ENCODE measurements around the gene CSAG1.
"Not testable (repeated sequence)": the region's sequence is repeated elsewhere in the genome, so short reads cannot be mapped to it uniquely, and the experiment has no call there.

Gene CSAG1, protein sequence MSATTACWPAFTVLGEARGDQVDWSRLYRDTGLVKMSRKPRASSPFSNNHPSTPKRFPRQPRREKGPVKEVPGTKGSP

DNA sequence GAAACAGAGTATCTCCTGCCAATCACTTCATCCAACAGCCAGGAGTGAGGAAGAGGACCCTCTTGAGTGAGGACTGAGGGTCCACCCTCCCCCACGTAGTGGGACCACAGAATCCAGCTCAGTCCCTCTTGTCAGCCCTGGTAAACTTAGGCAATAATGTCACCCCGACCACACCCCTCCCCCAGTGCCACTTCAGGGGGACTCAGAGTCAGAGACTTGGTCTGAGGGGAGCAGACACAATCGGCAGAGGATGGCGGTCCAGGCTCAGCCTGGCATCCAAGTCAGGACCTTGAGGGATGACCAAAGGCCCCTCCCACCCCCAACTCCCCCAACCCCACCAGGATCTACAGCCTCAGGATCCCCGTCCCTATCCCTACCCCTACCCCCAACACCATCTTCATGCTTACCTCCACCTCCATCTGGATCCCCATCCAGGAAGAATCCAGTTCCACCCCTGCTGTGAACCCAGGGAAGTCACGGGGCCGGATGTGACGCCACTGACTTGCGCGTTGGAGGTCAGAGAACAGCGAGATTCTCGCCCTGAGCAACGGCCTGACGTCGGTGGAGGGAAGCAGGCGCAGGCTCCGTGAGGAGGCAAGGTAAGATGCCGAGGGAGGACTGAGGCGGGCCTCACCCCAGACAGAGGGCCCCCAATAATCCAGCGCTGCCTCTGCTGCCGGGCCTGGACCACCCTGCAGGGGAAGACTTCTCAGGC, at the start of gene CSAG1, which contains the start of gene MAGEA12:
TSS of gene CSAG1 (minus strand) at position 461 of the 715 bp plus-strand sequence. CDS start 1,261 bp downstream, outside the sequence.
TSS of gene MAGEA12 (plus strand) at position 497 of the 715 bp plus-strand sequence. CDS start 2,405 bp downstream, outside the sequence.
- no peak for DNase-seq

GRCh38 chrX:152769549-152770289, 36.2 kb upstream of the CSAG1 start, which contains the start of gene MAGEA6:
Gene MAGEA6 (minus strand): TSS chrX:152769689. CDS start chrX:152767650, 2,039 bp downstream.
- DNase-seq = not testable (repeated sequence)

- DNase-seq = not testable (repeated sequence)
Measured at GRCh38 chrX:152766562-152766961, 33.0 kb upstream of the CSAG1 start.

DNA sequence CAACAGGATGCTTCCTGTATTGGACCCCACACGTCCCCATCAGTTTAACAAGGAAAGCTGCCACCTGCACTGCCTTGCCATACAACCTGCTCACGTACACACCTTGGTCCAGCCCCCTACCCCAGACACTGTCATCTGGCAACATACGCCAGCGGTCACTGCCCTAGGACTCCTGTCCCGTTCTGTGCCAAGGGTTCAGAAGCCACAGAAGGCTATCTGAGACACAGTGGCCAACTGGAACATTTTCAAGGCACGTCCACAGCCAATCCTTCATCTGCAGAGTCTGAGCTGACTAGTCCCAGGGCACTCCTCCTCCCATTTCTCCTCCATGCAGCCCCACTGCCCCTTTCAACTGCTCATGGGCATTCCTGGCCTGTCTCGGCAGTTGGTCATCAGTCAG, 28.1 kb upstream of the CSAG1 start:
- DNase-seq = not testable (repeated sequence)

DNA sequence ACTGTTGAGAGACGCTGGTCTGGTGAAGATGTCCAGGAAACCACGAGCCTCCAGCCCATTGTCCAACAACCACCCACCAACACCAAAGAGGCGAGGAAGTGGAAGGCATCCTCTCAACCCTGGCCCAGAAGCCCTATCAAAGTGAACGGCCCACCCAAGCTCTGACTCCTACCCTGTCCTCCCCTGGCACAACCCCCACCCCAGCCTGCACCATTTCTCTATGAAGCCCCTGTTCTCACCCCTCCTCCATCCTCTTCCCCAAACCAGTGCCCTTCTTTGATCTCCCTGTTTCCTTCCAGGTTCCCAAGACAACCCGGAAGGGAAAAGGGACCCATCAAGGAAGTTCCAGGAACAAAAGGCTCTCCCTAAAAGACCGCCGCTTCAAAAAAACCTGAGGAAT, 26.0 kb upstream of the CSAG1 start:
- DNase-seq = not testable (repeated sequence)

GRCh38 chrX:152758918-152759317, 25.4 kb upstream of the CSAG1 start, which contains the start of gene CSAG3:
Gene CSAG3 (plus strand): TSS chrX:152759218.
- not testable (repeated sequence) for DNase-seq

GRCh38 chrX:152754871-152755270, 21.4 kb upstream of the CSAG1 start:
- not testable (repeated sequence) for DNase-seq

DNA sequence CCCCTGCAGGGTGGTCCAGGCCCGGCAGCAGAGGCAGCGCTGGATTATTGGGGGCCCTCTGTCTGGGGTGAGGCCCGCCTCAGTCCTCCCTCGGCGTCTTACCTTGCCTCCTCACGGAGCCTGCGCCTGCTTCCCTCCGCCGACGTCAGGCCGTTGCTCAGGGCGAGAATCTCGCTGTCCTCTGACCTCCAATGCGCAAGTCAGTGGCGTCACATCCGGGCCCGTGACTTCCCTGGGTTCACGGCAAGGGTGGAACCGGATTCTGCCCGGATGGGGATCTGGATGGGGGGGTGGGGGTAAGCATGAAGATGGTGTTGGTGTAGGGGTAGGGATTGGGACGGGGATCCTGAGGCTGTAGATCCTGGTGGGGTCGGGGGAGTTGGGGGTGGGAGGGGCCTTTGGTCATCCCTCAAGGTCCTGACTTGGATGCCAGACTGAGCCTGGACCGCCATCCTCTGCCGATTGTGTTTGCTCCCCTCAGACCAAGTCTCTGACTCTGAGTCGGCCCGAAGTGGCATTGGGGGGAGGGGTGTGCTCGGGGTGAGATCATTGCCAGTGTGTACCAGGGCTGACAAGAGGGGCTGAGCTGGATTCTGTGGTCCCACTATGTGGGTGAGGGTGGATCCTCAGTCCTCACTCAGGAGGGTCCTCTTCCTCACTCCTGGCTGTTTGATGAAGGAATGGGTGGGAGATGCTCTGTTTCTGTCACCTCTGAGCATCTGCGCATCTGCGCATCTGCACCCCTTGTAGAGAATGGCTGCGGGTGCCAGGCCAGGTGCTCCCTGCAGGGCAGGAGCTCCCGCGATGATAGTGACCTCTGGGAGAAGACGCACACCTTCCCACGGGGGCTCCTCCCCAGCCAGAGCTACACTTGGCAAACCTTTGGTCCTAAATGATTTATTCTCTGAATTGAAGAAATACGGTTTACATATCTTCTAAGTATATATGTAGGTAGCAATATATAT, 20.4 kb upstream of the CSAG1 start, which contains the start of gene MAGEA2:
TSS of gene MAGEA2 (minus strand) at position 157 of the 965 bp plus-strand sequence. CDS start 2,479 bp downstream, outside the sequence.
- DNase-seq = not testable (repeated sequence)

- no peak for DNase-seq
Measured at GRCh38 chrX:152738560-152738959, 5.0 kb upstream of the CSAG1 start.

- not testable (repeated sequence) for DNase-seq
Measured at GRCh38 chrX:152736528-152736927, 3.0 kb upstream of the CSAG1 start.

DNA sequence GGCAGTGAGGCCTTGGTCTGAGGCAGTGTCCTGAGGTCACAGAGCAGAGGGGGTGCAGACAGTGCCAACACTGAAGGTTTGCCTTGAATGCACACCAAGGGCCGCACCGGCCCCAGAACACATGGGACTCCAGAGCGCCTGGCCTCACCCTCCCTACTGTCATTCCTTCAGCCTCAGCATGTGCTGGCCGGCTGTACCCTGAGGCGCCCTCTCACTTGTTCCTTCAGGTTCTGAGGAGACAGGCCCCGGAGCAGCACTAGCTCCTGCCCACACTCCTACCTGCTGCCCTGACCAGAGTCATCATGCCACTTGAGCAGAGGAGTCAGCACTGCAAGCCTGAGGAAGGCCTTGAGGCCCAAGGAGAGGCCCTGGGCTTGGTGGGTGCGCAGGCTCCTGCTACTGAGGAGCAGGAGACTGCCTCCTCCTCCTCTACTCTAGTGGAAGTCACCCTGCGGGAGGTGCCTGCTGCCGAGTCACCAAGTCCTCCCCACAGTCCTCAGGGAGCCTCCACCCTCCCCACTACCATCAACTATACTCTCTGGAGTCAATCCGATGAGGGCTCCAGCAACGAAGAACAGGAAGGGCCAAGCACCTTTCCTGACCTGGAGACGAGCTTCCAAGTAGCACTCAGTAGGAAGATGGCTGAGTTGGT, 2.5 kb upstream of the CSAG1 start:
- DNase-seq = no peak

- no peak for DNase-seq
Measured at GRCh38 chrX:152735101-152735500, 1.6 kb upstream of the CSAG1 start.

DNA sequence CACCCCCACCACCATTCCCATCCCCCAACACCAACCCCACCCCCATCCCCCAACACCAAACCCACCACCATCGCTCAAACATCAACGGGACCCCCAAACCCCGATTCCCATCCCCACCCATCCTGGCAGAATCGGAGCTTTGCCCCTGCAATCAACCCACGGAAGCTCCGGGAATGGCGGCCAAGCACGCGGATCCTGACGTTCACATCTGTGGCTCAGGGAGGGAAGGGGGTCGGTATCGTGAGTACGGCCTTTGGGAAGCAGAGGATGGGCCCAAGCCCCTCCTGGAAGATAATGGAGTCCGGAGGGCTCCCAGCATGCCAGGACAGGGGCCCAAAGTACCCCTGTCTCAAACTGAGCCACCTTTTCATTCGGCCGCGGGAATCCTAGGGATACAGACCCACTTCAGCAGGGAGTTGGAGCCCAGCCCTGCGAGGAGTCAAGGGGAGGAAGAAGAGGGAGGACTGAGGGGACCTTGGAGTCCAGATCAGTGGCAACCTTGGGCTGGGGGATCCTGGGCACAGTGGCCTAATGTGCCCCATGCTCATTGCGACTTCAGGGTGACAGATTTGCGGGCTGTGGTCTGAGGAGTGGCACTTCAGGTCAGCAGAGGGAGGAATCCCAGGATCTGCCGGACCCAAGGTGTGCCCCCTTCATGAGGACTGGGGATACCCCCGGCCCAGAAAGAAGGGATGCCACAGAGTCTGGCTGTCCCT, 780 bp upstream of the CSAG1 start:
- not testable (repeated sequence) for DNase-seq

GRCh38 chrX:152725409-152725808, 8.1 kb downstream of the CSAG1 start:
- no peak for DNase-seq

DNA sequence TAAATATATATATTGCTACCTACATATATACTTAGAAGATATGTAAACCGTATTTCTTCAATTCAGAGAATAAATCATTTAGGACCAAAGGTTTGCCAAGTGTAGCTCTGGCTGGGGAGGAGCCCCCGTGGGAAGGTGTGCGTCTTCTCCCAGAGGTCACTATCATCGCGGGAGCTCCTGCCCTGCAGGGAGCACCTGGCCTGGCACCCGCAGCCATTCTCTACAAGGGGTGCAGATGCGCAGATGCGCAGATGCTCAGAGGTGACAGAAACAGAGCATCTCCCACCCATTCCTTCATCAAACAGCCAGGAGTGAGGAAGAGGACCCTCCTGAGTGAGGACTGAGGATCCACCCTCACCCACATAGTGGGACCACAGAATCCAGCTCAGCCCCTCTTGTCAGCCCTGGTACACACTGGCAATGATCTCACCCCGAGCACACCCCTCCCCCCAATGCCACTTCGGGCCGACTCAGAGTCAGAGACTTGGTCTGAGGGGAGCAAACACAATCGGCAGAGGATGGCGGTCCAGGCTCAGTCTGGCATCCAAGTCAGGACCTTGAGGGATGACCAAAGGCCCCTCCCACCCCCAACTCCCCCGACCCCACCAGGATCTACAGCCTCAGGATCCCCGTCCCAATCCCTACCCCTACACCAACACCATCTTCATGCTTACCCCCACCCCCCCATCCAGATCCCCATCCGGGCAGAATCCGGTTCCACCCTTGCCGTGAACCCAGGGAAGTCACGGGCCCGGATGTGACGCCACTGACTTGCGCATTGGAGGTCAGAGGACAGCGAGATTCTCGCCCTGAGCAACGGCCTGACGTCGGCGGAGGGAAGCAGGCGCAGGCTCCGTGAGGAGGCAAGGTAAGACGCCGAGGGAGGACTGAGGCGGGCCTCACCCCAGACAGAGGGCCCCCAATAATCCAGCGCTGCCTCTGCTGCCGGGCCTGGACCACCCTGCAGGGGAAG, 19.4 kb downstream of the CSAG1 start, which contains the start of gene MAGEA2B:
TSS of gene MAGEA2B (plus strand) at position 814 of the 973 bp plus-strand sequence. CDS start 2,479 bp downstream, outside the sequence.
- not testable (repeated sequence) for DNase-seq

GRCh38 chrX:152713195-152713594, 20.3 kb downstream of the CSAG1 start:
- DNase-seq = not testable (repeated sequence)

- DNase-seq = not testable (repeated sequence)
Measured at GRCh38 chrX:152709173-152709572, 24.3 kb downstream of the CSAG1 start, which contains the start of gene CSAG2. Gene CSAG2 (minus strand): TSS chrX:152709273. CDS start chrX:152709112, 161 bp downstream.

DNA sequence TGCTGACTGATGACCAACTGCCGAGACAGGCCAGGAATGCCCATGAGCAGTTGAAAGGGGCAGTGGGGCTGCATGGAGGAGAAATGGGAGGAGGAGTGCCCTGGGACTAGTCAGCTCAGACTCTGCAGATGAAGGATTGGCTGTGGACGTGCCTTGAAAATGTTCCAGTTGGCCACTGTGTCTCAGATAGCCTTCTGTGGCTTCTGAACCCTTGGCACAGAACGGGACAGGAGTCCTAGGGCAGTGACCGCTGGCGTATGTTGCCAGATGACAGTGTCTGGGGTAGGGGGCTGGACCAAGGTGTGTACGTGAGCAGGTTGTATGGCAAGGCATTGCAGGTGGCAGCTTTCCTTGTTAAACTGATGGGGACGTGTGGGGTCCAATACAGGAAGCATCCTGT, 27.0 kb downstream of the CSAG1 start:
- not testable (repeated sequence) for DNase-seq

- not testable (repeated sequence) for DNase-seq
Measured at GRCh38 chrX:152700390-152700789, 33.1 kb downstream of the CSAG1 start.

Measured in hematopoietic multipotent progenitor cell treated with erythropoietin and hydrocortisone succinate and interleukin-3 and kit ligand, for 6 days (in vitro differentiated cells).